HG02970 (cell line): Measurements from ENCODE around the gene WNT6.

Source experiments
- ATAC-seq: cut with Tn5 transposase; IDR thresholded peaks from one replicate; pipeline ENCODE4 v1.9.1; 2021; ENCODE audit warnings: mild to moderate bottlenecking, moderate library complexity, moderate number of reproducible peaks; ENCODE audit not compliant: unreplicated experiment, low FRiP score

WNT6 gene

DNA sequence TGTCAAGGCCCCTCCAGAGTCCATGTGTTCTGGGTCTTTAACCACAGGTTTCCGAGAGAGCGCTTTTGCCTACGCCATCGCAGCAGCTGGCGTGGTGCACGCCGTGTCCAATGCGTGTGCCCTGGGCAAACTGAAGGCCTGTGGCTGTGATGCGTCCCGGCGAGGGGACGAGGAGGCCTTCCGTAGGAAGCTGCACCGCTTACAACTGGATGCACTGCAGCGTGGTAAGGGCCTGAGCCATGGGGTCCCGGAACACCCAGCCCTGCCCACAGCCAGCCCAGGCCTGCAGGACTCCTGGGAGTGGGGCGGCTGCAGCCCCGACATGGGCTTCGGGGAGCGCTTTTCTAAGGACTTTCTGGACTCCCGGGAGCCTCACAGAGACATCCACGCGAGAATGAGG is 30.3 kb downstream of the WNT6 start:
- ATAC-seq: no peak

DNA sequence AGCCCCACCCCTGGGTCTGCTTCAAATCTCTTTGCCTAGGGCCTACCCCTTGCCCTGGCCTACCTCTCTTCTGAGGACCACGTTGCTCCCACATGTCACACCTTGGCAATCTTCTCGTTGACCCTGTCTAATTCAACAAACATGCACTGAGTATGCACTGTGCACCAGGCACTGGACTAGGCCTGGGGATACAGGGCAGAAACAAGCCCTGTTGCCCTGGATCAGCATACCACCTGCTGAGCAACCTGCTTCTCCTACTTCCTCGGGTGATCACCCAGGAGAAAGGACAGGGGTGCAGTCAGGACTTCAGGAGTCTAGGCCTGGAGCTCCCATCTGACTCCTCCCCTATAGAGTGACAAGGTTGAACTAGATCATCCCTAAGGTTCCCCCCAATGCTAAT is 30.8 kb downstream of the WNT6 start:
- no peak for ATAC-seq

DNA sequence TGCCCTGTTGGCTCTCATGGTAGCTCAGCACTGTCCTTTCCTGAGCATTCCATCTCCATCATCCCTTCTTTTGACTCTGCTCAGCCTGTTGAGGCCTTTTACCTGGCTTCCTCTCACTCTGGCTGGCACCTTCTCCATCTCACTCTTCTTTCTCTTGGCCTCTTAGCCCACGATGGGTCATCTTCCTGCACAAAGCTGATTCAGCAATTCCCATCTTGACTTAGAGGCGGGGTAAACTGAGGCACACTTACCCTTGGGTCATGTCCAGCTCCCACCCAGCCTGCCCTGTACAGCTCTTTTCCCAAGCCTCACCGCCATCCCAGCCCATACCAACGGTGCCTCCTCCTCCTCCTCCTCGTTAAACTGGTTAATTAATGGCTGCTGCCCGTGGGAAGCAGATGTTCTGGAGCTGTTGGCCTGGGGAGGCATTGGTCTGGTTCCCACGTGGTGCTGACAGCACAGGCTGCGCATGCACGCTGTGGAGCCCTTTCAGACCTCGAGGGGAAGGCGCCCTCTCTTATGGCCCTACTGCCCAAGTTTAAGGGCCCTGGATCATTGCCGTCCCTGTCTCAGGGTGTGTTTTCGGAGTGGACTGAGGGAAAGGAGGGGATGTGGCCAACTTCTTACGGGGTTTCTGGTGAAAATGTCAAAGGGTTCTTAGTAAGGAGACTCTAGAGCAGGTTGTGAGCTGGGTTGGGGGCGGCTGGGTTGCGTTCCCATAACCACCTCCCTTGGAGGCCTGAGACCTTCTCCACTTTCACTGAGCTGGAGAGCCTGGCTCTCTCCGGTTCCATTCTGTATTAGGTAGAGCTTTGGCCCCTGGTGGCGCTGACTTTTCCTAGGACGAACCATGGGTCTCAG is 31.9 kb downstream of the WNT6 start:
- no peak for ATAC-seq

DNA sequence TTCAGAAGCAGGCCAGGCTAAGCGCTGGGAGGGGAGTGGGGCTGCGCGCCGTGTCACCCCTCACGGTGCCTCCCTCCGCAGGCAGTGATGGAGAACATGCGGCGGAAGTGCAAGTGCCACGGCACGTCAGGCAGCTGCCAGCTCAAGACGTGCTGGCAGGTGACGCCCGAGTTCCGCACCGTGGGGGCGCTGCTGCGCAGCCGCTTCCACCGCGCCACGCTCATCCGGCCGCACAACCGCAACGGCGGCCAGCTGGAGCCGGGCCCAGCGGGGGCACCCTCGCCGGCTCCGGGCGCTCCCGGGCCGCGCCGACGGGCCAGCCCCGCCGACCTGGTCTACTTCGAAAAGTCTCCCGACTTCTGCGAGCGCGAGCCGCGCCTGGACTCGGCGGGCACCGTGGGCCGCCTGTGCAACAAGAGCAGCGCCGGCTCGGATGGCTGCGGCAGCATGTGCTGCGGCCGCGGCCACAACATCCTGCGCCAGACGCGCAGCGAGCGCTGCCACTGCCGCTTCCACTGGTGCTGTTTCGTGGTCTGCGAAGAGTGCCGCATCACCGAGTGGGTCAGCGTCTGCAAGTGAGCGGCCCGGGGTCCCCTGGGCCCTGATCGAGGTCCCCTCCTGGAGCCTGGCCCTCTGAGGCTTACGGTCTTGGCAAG is 33.2 kb downstream of the WNT6 start:
- ATAC-seq: peak; percentile 44

- no peak for ATAC-seq
Measured at GRCh38 chr2:218893349-218894150, 33.9 kb downstream of the WNT6 start.

DNA sequence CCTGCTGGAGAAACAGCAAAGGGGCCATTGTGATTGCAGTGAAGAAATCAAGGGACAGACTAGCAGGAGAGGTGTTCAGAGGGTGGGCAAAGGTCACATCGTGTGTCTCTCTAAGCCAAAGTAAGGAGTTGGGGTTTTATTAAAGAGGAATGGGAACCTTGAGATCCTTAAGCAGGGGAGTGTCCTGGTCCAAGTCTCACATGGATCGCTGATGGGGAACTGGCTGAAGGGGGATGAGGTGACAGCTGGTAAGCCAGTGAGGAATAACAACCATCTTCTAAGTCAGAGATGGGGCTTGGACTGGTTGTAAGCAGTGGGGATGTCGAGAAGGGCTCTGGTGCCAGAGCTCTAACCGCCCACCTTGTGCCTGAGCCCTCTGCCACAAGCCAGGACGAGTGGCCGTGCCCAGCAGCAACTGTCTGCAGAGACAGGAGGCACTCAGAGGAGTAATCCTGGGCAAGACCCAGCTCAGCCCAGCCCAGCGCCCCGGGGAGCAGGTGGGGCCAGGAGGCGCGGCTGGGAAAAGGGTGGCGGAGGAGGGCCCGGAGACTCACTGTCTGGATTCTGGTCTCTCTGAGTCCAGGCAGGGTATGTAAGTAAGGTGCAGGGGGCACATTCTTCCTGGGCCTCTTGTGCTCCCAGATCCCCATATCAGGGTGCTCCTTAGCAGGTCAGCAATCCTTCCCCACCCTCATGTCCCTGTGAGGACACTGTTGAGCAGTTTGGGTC is 34.7 kb downstream of the WNT6 start:
- ATAC-seq: no peak

DNA sequence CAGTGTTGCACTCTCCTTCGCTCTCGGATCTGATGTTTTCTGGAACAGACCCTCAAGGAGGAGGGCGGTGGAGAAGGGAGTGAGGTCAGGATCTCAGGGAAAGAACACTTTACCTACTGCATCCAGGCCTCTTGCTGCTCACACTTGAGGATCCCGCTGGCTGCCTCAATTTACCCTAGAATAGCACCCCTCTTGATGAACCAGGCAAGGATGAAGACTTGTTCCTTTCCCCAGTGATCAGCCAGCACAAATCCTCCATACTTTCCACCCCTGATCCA is 35.2 kb downstream of the WNT6 start:
- no peak for ATAC-seq

DNA sequence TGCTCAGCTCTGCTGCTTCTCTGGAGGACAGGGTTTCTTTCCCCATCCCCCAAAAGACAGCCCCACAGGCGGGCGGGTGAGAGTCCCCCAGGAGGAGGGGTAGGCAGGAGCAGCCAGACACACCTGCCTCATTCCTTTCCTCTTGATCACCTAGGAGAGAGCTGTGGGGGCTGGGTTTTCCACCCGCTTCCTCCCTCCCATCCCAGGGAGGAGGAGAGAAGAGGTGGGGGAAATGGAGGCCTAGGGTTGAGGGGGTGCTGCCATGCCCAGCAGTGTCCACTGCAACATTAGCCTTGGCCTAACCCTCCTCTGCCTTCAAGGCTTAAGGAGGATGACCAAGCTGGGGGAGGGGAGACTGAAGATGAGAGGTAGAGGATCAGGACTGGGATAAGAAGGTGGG is 35.7 kb downstream of the WNT6 start:
- no peak for ATAC-seq

- ATAC-seq: peak; percentile 3
Measured at GRCh38 chr2:218895759-218896500, 36.3 kb downstream of the WNT6 start.

DNA sequence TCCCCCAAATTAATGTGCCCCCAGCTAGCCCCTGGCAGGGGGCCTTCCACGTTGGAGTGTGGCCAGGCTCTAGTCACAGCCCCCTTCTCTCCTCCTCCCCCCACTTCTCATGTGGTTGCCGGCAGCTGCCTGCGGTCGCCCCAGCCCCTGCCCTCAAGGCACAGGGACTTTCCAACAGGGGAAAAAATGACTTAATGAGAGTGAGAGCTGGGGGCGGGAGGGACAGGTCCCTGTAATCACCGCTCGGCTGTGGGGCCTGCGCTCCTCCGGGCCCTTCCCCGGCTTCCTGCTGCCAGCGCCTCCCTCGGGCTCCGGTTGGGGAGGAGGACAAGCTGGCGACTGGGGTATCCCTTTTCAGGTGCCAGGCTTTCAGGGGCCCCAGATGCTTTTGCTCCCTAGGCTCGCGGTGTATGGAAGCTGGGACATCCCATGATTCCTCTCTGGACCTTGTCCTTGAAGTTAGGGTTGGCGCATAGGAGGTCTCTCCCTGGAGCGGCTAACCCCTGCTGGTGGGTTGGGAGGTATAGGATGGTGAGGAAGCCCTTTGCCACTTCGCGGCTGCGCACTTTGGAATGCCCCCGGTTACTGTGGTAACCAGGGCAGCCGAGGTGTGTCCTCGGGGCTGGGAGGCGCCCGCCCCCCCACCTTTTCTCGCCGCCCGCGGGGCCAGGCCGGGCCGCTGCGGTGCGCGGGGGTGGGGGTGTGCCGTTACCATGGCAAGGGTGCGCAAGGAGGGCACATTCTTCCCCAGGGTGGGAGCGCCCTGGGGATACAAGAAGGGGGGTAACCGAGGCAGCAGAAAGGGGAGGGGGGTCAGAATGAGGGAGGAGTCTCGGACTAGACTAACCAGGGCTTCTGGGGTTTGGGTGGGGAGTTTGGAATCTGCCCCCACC is 37.1 kb downstream of the WNT6 start:
- ATAC-seq: peak; percentile 50

- no peak for ATAC-seq
Measured at GRCh38 chr2:218897394-218898108, 37.9 kb downstream of the WNT6 start.

- no peak for ATAC-seq
Measured at GRCh38 chr2:218898109-218898878, 38.7 kb downstream of the WNT6 start.

DNA sequence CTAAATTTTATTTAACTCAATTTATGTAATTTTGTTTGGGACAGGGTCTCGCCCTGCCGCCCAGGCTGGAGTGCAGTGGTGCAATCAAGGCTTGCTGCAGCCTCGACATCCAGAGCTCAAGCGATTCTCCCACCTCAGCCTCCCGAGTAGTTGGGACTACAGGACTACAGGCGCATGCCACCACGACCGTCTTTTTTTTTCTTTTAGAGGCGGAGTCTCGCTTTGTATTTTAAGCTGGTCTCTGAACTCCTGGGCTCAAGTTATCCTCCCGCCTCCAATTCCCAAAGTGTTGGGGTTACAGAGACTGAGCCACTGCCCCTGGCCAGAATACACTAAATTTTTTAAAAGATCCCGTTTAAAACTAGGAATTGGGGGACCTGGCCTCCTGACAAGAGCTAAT is 39.5 kb downstream of the WNT6 start:
- ATAC-seq: no peak

DNA sequence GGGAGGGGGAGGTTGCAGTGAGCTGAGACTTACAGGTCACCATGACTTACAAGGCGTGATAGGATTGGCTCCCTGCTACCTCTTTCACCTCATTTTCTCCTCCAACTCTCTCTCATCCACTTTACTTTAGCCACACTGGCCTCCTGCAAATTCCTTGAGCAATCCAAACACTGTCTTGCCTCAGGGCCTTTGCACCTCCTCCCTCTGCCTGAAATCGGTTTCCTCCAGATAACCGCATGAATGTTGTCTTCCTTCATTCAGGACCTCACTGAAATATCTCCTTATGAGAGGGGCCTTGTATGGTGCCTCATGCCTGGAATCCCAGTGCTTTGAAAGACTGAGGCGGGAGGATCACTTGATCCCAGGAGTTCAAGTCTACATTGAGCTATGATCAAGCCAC is 42.8 kb downstream of the WNT6 start:
- no peak for ATAC-seq

- ATAC-seq: no peak
Measured at GRCh38 chr2:218904176-218904575, 44.6 kb downstream of the WNT6 start.

GRCh38 chr2:218908721-218909619 is 49.4 kb downstream of the WNT6 start:
- ATAC-seq: peak; percentile 94

DNA sequence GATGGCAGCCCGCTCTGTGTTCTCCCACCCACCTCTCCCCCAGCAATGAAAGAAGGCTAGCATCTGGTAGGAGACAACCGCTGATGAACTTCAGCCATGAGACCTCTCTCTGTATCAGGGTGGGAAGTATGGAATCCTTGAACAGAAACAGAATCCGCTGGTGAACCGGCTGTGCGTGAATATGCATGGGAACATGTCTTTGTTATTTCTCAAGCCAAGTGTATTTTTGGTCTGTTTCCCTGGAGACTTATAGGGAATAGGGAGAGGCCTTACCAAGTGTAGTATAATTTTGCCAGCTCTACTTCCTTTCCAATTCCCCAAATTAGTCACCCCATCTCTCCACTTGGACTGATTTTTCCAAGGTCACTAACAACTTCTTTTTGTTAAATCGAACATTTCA is 51.1 kb downstream of the WNT6 start:
- no peak for ATAC-seq
